HCT116 (cell line): Measurements from ENCODE around the gene IQCF6. TPM values are rescaled to one million over a fixed set of nuclear protein-coding genes. Genes with fewer than 3 reads are reported as not detected.

ENCODE experiments used
- ATAC-seq: fragments of 200-7000 bp; cut with Tn5 transposase; 2 replicates; pipeline ENCODE4 v1.9.1; 2020; ENCODE audit warnings: mild to moderate bottlenecking, moderate library complexity
- BruUV-seq: library from RNA; stranded (reverse); fragments of 400-500 nt; replicated peaks from 2 replicates; lab custom pipeline; 2021; lab: Mats Ljungman, UMichigan
- CTCF ChIA-PET: fragments of 300-600 bp; sonication (Branson Sonifier 250); formaldehyde crosslinking; loops from one replicate; lab custom pipeline; 2021; ENCODE audit warnings: antibody characterized with exemption; lab: Charles Lee
- POLR2A ChIA-PET: fragments of 300-600, 350-600 bp; sonication (Branson Sonifier 250); formaldehyde crosslinking; loops from one replicate; lab custom pipeline; 2021; ENCODE audit warnings: antibody characterized with exemption; lab: Charles Lee
- RAD21 ChIA-PET, 2 experiments: fragments of 300-600 bp; sonication (Branson Sonifier 250); formaldehyde crosslinking; loops; one replicate each; lab custom pipeline; 2023; ENCODE audit warnings: low total read pairs in 2 of 2; ENCODE audit not compliant: uncharacterized antibody in 2 of 2, unreplicated experiment in 2 of 2, low non-redundant PET in 1 of 2; lab: Charles Lee
- DNase-seq: peaks from one replicate; pipeline ENCODE4 v3.0.0-alpha.2; 2010; ENCODE audit warnings: low read depth, low spot score
- H2AFZ ChIP-seq: fragments of 200-600 bp; shearing (Covaris generic), sonication (generic); 2 replicates; pipeline ENCODE4 v1.6.1; 2017; ENCODE audit warnings: low read depth, mixed run types, mixed read lengths, antibody characterized with exemption, low read length; ENCODE audit not compliant: poor library complexity, severe bottlenecking
- H3K27ac ChIP-seq: 2 replicates; pipeline ENCODE4 v1.5.1; 2012; ENCODE audit warnings: low read depth, low read length
- H3K27me3 ChIP-seq: fragments of 200-600 bp; sonication (generic); 2 replicates; pipeline ENCODE4 v1.6.1; 2016; ENCODE audit warnings: mixed run types, low read length, mixed read lengths; ENCODE audit not compliant: insufficient read depth
- H3K36me3 ChIP-seq, 2 experiments: fragments of 200-500 bp in 1 of 2; fragments of 200-600 bp in 1 of 2; sonication (Bioruptor generic) in 1 of 2; sonication (generic) in 1 of 2; 2 replicates each; pipeline versions ENCODE4 v1.5.1 to v1.6.1; 2014 to 2016; ENCODE audit warnings: low read length in 2 of 2, inconsistent platforms in 1 of 2, mixed read lengths in 1 of 2, mixed run types in 1 of 2; ENCODE audit not compliant: insufficient read depth in 2 of 2, control insufficient read depth in 1 of 2
- H3K4me1 ChIP-seq, 2 experiments: fragments of 200-600 bp in 1 of 2; sonication (generic) in 1 of 2; 2 replicates each; pipeline versions ENCODE4 v1.5.1 to v1.6.1; 2012 to 2017; ENCODE audit warnings: low read length in 2 of 2, inconsistent platforms in 1 of 2, mild to moderate bottlenecking in 1 of 2, mixed read lengths in 1 of 2, mixed run types in 1 of 2, moderate library complexity in 1 of 2; ENCODE audit not compliant: insufficient read depth in 2 of 2, control insufficient read depth in 1 of 2
- H3K4me2 ChIP-seq: fragments of 200-600 bp; sonication (generic); 2 replicates; pipeline ENCODE4 v1.6.1; 2017; ENCODE audit warnings: mixed run types, low read length, mixed read lengths
- H3K4me3 ChIP-seq, 2 experiments: fragments of 200-600 bp in 1 of 2; sonication (generic) in 1 of 2; replicated peaks in 1 of 2; 2 replicates each; pipeline ENCODE4 v1.5.1; 2011 to 2016; ENCODE audit warnings: low read length in 2 of 2, control low read depth in 1 of 2, low read depth in 1 of 2, mild to moderate bottlenecking in 1 of 2, mixed read lengths in 1 of 2, mixed run types in 1 of 2
- H3K79me2 ChIP-seq: fragments of 200-600 bp; sonication (generic); 2 replicates; pipeline ENCODE4 v1.6.1; 2017; ENCODE audit warnings: mild to moderate bottlenecking, mixed run types, low read length, moderate library complexity, mixed read lengths; ENCODE audit not compliant: insufficient read depth
- H3K9ac ChIP-seq: fragments of 200-600 bp; sonication (generic); 2 replicates; pipeline ENCODE4 v1.6.1; 2016; ENCODE audit warnings: low read length, mixed read lengths
- H3K9me2 ChIP-seq: fragments of 200-600 bp; sonication (generic), shearing (Covaris generic); 2 replicates; pipeline ENCODE4 v1.6.1; 2017; ENCODE audit warnings: mixed run types, mild to moderate bottlenecking, moderate library complexity; ENCODE audit not compliant: insufficient read depth
- H3K9me3 ChIP-seq, 2 experiments: fragments of 200-500 bp in 1 of 2; fragments of 200-600 bp in 1 of 2; sonication (Bioruptor generic) in 1 of 2; sonication (generic) in 1 of 2; 2 replicates each; pipeline ENCODE4 v1.6.1; 2014 to 2017; ENCODE audit warnings: low read length in 2 of 2, mixed read lengths in 2 of 2, inconsistent platforms in 1 of 2, low read depth in 1 of 2, mild to moderate bottlenecking in 1 of 2, mixed run types in 1 of 2, moderate library complexity in 1 of 2; ENCODE audit not compliant: control insufficient read depth in 1 of 2, insufficient read depth in 1 of 2
- H4K20me1 ChIP-seq: fragments of 200-600 bp; sonication (generic), shearing (Covaris generic); 2 replicates; pipeline ENCODE4 v1.6.1; 2017; ENCODE audit warnings: mixed run types, mild to moderate bottlenecking, moderate library complexity; ENCODE audit not compliant: insufficient read depth
- CTCF ChIP-seq, 3 experiments: fragments of 200-600 bp in 1 of 3; sonication (generic) in 1 of 3; IDR thresholded peaks in 2 of 3; conservative IDR thresholded peaks in 1 of 3; 2 replicates each; pipeline ENCODE4 v1.5.1; 2012 to 2017; ENCODE audit warnings: low read depth in 2 of 3, low read length in 2 of 3, antibody characterized with exemption in 1 of 3, borderline replicate concordance in 1 of 3, control low read depth in 1 of 3, mild to moderate bottlenecking in 1 of 3, mixed read lengths in 1 of 3, mixed run types in 1 of 3, moderate library complexity in 1 of 3; ENCODE audit not compliant: insufficient read depth in 1 of 3
- EGR1 ChIP-seq: IDR thresholded peaks from 2 replicates; pipeline ENCODE4 v1.6.1; 2012; ENCODE audit warnings: low read depth
- EZH2 ChIP-seq: fragments of 200-600 bp; sonication (generic); IDR thresholded peaks from 2 replicates; pipeline ENCODE4 v1.6.1; 2017; ENCODE audit warnings: antibody characterized with exemption, mixed run types
- EZH2phosphoT487 ChIP-seq: fragments of 200-600 bp; IDR thresholded peaks from 2 replicates; pipeline ENCODE4 v1.6.1; 2018; ENCODE audit warnings: antibody characterized with exemption, borderline replicate concordance
- FOSL1 ChIP-seq: IDR thresholded peaks from 2 replicates; pipeline ENCODE4 v1.6.1; 2012; ENCODE audit warnings: low read depth
- JUND ChIP-seq: IDR thresholded peaks from 2 replicates; pipeline ENCODE4 v1.6.1; 2012
- MAX ChIP-seq: IDR thresholded peaks from 2 replicates; pipeline ENCODE4 v1.6.1; 2012
- POLR2AphosphoS5 ChIP-seq: IDR thresholded peaks from 2 replicates; pipeline ENCODE4 v1.6.1; 2011; ENCODE audit warnings: mild to moderate bottlenecking, low read depth, low read length, moderate library complexity
- REST ChIP-seq: IDR thresholded peaks from 2 replicates; pipeline ENCODE4 v1.6.1; 2012; ENCODE audit warnings: low read depth
- SP1 ChIP-seq: IDR thresholded peaks from 2 replicates; pipeline ENCODE4 v1.6.1; 2012; ENCODE audit warnings: low read depth
- TCF7L2 ChIP-seq: IDR thresholded peaks from 2 replicates; pipeline ENCODE4 v1.7.0; 2011; ENCODE audit warnings: borderline replicate concordance, inconsistent platforms; ENCODE audit not compliant: insufficient read depth, insufficient read length; ENCODE audit errors: extremely low read depth
- YY1 ChIP-seq: IDR thresholded peaks from 2 replicates; pipeline ENCODE4 v1.6.1; 2011; ENCODE audit warnings: low read length, low read depth, moderate library complexity, mild to moderate bottlenecking; ENCODE audit not compliant: insufficient replicate concordance; ENCODE audit errors: extremely low read depth
- ZNF274 ChIP-seq: fragments of 200-500 bp; sonication (Bioruptor generic); IDR thresholded peaks from 2 replicates; pipeline ENCODE4 v1.6.1; 2014; ENCODE audit warnings: mild to moderate bottlenecking, low read depth, low read length, inconsistent platforms
- intact Hi-C: fragments of 100-400 bp; cut with micrococcal nuclease; formaldehyde crosslinking; loops from 2 replicates; pipeline ENCODE4 v1.10.0; 2022
- total RNA-seq: library from RNA; stranded (reverse); gene quantifications from one replicate; pipeline ENCODE4 v1.2.1, GENCODE V29; 2021; ENCODE audit not compliant: unreplicated experiment

IQCF6 gene
- total RNA-seq, 1 experiment from 2014 or later: not detected

- no TSS peak for BruUV-seq
- RAD21 ChIA-PET: no interaction called here
These were observed 38.3 kb upstream of the IQCF6 start for GRCh38 chr3:51817375-51817774.

More at GRCh38 chr3:51817375-51817774, 38.3 kb upstream of the IQCF6 start:
- H3K9ac ChIP-seq: no peak overlapping the region
- no peaks in the 10 kb centered on the region for H3K9me2 ChIP-seq
- ChIA-PET CTCF (no interaction called here), POLR2A (no interaction called here)
- no peak overlapping the region for H3K4me2 ChIP-seq
- no peak overlapping the region for H2AFZ ChIP-seq
- H4K20me1 ChIP-seq: no peaks in the 10 kb centered on the region
- no peak for ATAC-seq
- no peaks in the 10 kb centered on the region for H3K9me3 ChIP-seq
- H3K27me3 ChIP-seq: no peaks in the 10 kb centered on the region
- intact Hi-C loops: no loop called here
- peaks cover 0 to 17% of the 10 kb centered on the region in 2 experiments; a peak in 2 of 4 replicates for H3K4me1 ChIP-seq
- H3K36me3 ChIP-seq: no peaks in the 10 kb centered on the region
- TF ChIP-seq EGR1 (no peak), SP1 (no peak), POLR2AphosphoS5 (no peak), CTCF (IDR thresholded peaks at IDR 0.05 in 2 of 3, conservative IDR thresholded peaks at IDR 0.05 in 1 of 3; ENCODE audit: borderline replicate concordance in 1 of 3, insufficient read depth in 1 of 3, low read depth in 2 of 3, low read length in 2 of 3) (no peak), REST (no peak), YY1 (no peak), JUND (no peak), ZNF274 (no peak), FOSL1 (no peak), TCF7L2 (no peak), EZH2 (no peak), MAX (no peak), EZH2phosphoT487 (no peak)
- H3K79me2 ChIP-seq: no peaks in the 10 kb centered on the region
- H3K4me3 ChIP-seq: no peak overlapping the region
- H3K27ac ChIP-seq: no peak overlapping the region
- DNase-seq: no peak
